Fibroblast of skin of right quadriceps (primary cell): Measurements from ENCODE around the gene ZNF451.

Experiments
- DNase-seq: peaks from one replicate; pipeline ENCODE4 v3.0.0-alpha.2; 2013

ZNF451 gene

DNA sequence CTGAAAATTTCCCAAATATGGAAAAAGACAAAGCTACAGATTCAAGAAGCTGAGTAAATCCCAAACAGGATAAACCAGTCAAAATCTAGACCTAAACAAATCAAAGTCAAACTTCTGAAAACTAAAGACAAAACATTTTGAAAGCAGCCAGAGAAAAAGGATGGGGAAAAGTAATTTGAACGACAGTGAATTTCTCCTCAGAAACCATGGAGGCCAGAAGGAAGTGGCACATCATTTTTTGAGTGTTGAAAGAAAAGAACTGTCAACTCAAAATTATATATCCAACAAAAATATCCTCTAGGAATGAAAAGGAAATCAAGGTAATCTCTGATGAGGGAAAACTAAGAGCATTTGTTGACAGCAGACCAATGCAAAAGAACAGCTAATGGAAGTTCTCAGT lies 125.3 kb downstream of the ZNF451 start:
- DNase-seq: no peak

GRCh38 chr6:57216235-57217101 lies 126.5 kb downstream of the ZNF451 start:
- no peak for DNase-seq

- DNase-seq: no peak
Observed at GRCh38 chr6:57217270-57217669, 127.3 kb downstream of the ZNF451 start.
